Mammary epithelial cell (primary cell): Measurements from ENCODE around the gene PGA4.

Source experiments
- EZH2 ChIP-seq: IDR thresholded peaks from 2 replicates; pipeline ENCODE4 v1.6.1; 2012; ENCODE audit warnings: low read length, inconsistent platforms, borderline replicate concordance
- TF ChIP-seq, protein P1 (sequence below), 2 donors: IDR thresholded peaks in 1 of 2; conservative IDR thresholded peaks in 1 of 2; 2 replicates each; pipeline ENCODE4 v1.5.1; 2011 to 2012; ENCODE audit warnings: inconsistent platforms in 2 of 2, low read length in 2 of 2, mild to moderate bottlenecking in 2 of 2, control low read depth in 1 of 2, low read depth in 1 of 2; ENCODE audit not compliant: insufficient read depth in 1 of 2; ENCODE audit errors: extremely low read depth in 1 of 2

DNA sequence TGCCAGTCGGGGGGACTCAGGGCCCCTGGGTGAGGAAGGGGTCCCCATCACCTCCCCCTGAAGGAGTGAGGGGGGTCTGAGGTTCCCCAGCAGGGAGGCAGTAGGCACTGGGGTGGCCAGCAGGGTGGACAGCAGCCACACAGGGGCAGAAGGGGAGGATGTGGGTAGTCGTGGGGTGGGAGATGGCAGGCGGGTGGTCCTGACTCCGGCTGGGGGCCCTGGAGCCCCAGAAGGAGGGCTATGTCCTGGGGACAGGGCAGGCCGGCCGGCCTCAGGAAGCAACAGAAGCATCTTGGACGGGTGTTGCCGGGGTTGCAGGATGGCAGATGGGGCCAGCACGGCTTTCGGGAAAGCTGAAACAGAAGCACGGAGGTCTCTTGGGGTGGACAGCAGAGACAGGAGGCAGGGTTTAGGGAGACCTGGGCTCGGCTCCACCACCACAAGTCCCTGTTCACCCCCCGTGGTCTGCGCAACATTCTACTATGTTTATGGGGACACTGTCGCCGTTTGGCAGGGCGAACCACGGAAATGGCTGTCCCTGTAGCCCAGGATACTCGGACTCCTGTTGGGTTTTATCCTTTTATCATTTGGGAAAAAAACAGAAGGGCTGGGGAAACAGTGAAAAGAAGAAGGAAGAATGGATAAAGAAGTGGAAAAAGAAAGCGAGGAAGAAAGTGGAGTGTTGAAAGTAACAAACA lies 58.9 kb downstream of the PGA4 start:
- TF ChIP-seq, protein P1, sequence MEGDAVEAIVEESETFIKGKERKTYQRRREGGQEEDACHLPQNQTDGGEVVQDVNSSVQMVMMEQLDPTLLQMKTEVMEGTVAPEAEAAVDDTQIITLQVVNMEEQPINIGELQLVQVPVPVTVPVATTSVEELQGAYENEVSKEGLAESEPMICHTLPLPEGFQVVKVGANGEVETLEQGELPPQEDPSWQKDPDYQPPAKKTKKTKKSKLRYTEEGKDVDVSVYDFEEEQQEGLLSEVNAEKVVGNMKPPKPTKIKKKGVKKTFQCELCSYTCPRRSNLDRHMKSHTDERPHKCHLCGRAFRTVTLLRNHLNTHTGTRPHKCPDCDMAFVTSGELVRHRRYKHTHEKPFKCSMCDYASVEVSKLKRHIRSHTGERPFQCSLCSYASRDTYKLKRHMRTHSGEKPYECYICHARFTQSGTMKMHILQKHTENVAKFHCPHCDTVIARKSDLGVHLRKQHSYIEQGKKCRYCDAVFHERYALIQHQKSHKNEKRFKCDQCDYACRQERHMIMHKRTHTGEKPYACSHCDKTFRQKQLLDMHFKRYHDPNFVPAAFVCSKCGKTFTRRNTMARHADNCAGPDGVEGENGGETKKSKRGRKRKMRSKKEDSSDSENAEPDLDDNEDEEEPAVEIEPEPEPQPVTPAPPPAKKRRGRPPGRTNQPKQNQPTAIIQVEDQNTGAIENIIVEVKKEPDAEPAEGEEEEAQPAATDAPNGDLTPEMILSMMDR (conservative IDR thresholded peaks at IDR 0.05 in 1 of 2, IDR thresholded peaks at IDR 0.05 in 1 of 2; ENCODE audit: extremely low read depth in 1 of 2, insufficient read depth in 1 of 2, low read depth in 1 of 2, low read length in 2 of 2) = no peak
- no peak for TF ChIP-seq EZH2
